H1 (cell line): ENCODE data around the gene TEN1.

Experiments
- EZH2 ChIP-seq: fragments of 200-600 bp; sonication (generic); IDR thresholded peaks from 2 replicates; pipeline ENCODE4 v1.7.1; 2012; ENCODE audit warnings: low read depth, mild to moderate bottlenecking, moderate library complexity, low read length, inconsistent platforms; ENCODE audit not compliant: severe bottlenecking
- FOSL1 ChIP-seq: IDR thresholded peaks from 2 replicates; pipeline ENCODE4 v1.6.1; 2011; ENCODE audit warnings: mild to moderate bottlenecking, low read depth, low read length, moderate library complexity; ENCODE audit not compliant: insufficient read depth
- TF ChIP-seq, protein P1 (sequence below), 3 experiments: IDR thresholded peaks; 1 replicate in 2 of 3; 2 replicates in 1 of 3; pipeline versions ENCODE4 v1.5.1 to v1.6.1; 2011; ENCODE audit warnings: low read length in 3 of 3, mild to moderate bottlenecking in 3 of 3, inconsistent platforms in 2 of 3, low read depth in 1 of 3, moderate library complexity in 1 of 3; ENCODE audit not compliant: insufficient read depth in 1 of 3; ENCODE audit errors: control extremely low read depth in 1 of 3

- TF ChIP-seq FOSL1 (no peak), EZH2 (no peak)
- TF ChIP-seq, protein P1, sequence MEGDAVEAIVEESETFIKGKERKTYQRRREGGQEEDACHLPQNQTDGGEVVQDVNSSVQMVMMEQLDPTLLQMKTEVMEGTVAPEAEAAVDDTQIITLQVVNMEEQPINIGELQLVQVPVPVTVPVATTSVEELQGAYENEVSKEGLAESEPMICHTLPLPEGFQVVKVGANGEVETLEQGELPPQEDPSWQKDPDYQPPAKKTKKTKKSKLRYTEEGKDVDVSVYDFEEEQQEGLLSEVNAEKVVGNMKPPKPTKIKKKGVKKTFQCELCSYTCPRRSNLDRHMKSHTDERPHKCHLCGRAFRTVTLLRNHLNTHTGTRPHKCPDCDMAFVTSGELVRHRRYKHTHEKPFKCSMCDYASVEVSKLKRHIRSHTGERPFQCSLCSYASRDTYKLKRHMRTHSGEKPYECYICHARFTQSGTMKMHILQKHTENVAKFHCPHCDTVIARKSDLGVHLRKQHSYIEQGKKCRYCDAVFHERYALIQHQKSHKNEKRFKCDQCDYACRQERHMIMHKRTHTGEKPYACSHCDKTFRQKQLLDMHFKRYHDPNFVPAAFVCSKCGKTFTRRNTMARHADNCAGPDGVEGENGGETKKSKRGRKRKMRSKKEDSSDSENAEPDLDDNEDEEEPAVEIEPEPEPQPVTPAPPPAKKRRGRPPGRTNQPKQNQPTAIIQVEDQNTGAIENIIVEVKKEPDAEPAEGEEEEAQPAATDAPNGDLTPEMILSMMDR (IDR thresholded peaks at IDR 0.05; ENCODE audit: control extremely low read depth in 1 of 3, insufficient read depth in 1 of 3, low read depth in 1 of 3, low read length in 3 of 3): no peak
Measured at GRCh38 chr17:76024353-76024752, 45.3 kb downstream of the TEN1 start.
